CD4-positive, alpha-beta T cell treated with Interleukin-17A for 4 hours (primary cell): ENCODE data around the gene BBS4.
A peak's percentile ranks its signal among the peaks of the same experiment; 100 is the strongest.

Source experiments
- DNase-seq: peaks from one replicate; pipeline ENCODE4 v3.0.0-alpha.2; 2020; ENCODE audit warnings: mixed read lengths

The BBS4 gene

DNA sequence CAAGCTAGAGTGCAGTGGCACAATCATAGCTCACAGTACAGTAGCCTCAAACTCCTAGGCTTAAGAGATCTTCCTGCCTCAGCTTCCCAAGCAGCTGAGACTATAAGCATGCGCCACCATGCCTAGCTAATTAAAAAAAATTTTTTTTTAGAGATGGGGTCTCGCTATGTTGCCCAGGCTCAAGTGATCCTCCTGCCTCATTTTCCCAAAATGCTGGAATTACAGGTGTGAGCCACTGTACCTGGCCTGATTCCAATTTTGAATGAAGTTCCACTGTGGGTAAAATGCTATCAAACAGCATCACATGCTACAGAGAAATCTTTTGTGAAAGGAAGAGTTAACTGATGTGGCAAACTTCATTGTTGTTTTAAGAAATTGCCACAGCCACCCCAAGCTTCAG lies 80.0 kb downstream of the BBS4 start:
- no peak for DNase-seq

DNA sequence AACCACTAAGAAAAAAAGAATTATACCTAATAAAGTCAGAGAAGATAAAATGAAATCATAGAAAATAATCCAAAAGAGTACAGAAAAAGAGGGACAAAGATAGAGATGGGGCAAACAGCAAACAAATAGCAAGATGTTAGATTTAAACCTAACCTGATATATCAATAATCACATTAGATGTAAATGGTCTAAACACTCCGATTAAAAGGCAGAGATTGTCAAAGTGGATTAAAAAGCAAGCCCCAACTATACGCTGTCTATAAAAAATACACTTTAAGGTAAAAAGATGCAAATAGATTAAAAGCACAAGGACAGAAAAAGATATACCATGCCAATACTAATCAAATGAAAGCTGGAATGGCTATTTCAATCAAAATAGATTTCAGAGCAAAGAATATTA lies 80.8 kb downstream of the BBS4 start:
- DNase-seq, result no peak

DNA sequence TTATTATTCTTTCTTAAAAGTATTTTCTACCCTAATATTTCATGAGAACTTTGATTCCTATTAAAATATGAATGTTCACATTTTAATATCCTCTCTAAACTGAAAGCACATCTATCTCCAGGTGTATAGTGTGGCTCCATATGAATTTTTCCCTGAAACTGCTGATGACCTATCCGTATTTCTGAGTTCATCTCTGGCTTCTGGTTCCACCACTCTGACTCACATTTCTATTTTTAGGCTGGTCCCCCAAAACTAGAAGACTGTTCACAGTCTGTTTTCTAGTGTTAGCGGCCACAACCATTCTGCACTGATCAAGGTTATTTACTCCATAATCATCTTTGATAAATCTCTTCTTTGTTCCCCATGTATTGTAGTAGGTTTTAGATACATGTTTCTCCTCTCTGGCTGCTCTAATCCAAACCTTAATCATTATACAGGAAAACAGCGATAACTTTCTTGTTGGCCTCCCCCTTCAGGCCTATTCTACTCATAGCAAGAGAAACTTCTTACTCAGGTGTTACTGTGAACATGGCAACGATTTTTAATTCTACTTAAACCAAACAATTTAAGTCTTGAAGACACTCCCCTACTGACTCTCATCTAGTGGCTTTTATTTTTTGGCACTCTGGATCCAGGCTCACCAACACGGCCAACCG lies 84.8 kb downstream of the BBS4 start:
- no peak for DNase-seq

DNA sequence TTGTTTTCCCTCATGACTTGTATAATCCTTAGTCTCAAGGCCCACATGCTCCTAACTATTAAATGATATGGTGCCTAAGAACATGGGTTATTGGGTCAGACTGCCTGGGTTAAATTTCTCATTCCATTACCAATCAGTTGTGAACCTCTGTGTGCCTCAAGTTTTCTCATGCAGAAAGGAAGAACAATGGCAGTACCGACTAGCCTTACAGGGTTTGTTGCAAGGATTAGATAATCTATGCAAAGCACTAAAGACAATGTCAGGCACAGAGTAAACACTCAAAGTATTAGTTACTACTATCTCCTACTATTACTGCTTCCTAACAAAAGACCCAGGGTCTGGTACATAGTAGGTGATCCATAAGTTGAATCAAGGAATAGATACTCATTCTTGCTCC lies 85.3 kb downstream of the BBS4 start:
- DNase-seq, result no peak

DNA sequence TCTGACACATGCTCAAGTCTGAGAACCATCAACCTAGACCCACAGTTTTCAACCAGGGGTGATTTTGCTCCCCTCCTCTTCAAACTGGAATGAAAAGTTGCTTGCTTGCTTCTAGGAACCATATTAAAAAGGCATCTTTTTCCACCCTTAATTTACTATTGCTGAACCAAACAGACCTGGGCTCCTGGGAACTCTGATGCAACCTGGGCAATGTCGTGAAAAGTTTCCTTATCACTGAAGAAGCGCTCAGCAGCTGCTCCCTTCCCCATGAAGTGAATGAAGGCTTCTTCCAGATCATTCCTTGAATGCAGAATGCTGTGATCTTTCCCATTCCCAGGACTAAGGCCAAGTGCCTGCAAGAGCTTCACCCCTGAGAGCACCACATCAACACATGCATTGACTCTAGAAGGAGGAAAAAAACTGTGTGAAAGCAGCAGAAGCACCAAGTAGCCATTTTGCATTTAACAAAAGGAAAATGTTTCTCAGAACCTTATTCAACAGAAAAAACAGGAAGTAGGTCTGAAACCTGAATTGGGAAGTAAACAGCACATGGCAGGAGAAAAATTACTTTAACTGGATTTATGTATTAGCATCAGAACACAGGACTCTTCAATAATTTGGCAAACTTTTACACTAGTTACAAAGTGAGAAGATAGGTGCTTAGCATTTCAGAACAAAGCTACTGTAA lies 88.8 kb downstream of the BBS4 start:
- no peak for DNase-seq

DNA sequence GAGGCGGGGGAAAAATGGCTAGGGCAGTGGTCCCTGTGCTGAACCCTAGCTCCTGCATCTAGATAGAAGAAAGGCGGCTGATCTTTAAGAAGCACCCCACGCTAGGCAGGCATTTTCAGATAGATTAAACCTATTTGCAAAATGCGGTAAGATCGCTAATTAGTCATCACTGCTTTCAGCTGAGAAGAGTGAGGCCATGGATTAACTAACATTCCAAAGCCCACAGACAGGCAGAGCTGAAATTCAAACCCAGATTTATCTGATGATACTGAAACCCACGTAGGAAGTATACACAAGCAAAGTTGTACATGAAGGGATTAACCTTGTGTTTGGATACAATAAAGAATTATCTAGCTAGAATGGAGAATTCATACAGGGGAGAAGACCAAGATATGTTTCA lies 92.8 kb downstream of the BBS4 start:
- no peak for DNase-seq

DNA sequence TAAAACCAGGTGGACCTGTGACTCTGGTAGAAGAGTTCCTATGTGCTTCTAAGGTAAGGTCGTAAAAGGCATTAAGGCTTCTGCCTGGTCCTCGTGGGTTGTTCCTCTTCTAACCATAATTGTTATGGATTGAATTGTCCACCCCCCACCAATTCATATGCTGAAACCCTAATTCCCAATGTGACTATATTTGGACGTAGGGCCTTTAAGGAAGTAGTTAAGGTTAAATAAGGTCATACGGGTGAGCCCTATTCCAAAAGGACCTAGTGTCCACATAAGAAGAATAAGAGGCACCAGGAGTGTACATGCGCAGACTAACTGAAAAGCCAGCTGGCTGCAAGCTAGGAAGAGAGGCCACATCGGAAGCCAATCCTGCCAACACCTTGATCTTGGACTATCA lies 95.6 kb downstream of the BBS4 start:
- DNase-seq, result no peak

DNA sequence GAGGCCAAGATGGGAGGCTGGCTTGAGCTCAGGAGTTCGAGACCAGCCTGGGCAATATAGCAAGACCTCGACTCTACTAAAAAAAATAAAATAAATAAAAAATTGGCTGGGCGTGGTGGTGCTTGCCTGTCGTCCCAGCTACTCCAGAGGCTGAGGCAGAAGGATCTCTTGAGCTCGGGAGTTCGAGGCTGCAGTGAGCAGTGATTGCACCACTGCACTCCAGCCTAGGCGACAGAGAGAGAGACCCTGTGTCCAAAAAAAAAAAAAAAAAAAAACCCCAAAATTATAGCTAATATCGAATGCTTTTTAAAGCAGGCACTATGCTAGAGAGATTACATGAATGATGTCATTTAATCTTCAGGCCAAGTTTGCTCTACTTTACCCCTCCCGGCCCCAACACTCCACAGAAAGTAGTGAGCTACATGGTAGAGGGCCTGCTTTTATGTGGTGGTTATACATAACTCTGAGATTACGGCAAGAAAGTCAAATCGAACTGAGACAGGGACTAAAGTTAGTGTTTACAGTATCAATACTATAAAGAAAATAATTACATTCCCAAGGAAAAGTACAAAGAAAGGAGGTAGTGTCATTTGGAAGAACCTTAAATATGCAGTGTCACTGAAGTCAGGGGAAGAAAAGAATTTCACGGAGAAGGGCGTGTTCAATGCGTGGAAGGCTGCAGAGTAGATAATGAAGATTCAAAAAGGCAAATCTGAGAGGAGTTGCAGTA lies 96.4 kb downstream of the BBS4 start:
- no peak for DNase-seq

DNA sequence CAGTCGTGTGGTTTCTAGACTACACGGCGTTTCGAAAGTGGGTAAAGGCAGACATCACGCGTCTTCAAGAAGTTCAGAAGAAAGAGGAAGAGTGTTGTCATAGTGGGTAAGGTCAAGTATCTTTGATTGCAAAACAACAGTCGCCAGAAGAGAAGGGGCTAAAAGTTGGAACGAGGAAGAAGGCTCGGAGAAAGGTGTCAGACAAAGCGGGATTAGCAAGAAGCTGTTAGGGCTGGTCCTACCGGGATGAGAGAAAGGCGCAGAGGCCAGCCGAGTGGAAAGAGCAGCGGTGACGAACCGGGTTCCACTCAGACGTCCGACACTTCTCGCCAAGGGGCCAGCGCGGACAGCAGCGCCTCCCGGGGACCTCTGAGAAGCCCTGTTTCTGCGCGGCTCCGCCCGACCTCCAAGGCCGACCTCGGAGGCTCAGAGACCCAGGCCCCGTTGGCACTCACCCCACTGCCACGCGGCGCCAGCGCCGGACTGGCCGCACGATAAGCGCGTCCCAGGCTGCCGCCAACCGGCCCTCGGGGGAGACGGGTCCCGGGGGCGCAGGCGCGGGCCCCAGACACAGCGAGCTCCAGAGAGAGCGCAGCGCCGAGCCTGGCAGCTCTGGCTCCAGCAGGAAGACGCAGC lies 97.1 kb downstream of the BBS4 start:
- peak; percentile 38 for DNase-seq

DNA sequence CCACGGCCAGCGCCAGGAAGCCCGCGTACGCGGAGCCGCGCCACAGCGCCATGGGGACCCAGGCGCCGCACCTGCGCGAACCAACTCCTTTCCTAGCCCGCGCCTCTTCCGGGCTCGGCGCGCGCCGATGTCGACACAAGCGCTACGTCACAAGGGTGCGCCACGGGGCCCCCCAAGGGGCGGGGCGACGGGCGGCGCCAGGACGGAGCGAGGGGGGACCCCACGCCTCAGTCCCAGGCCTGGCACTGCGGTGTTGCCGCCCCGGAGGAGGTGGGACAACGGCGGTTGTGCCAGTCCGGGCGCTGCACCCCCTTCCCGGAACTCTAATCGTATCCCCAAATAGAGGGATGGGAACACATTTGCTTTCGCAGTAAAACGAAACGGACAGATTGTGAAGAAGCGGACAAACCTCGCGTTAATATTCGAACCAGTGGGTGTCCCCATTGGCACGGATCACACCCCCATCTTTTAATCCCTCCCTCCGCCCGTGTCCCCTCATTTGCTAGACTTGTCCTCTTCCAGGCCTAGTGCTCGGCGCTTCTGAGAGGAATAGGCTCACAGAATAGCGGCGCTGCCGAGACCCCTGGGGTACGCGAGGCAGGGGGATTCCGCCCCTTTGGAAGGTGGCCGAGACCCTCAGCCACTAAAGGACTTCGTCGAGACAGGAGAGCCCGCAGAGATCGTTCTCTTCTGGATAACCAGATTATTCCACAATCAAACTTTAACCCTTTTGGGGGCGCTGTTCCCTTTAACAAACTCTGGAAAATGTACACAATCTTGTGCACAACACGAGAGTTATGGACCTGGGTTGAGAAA lies 97.8 kb downstream of the BBS4 start, which contains the start of gene ADPGK:
ADPGK (minus strand) TSS at position 119 of the 816 bp plus-strand sequence; CDS start at position 52, 67 bp downstream.
- peak; percentile 94 for DNase-seq

DNA sequence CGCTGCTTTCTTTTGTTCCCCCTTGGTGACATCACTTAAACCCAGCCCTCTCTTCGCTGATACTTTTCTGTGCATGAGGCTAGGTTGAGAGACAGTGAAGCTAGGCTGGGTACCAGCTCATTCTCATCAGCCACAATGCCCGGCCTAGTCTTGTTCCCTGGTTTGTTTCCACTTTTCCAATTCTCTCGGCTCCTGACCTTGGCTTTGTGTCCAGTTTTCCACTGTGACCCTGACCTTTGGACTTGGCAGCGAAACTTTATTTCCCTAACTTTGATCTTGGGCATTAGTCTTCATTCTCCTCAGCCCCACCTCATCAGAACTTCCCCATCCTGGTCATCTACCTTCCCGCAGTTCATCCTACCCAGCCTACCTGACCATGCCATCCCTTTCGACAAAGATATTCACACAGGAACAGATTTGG lies 98.5 kb downstream of the BBS4 start:
- DNase-seq, result no peak

DNA sequence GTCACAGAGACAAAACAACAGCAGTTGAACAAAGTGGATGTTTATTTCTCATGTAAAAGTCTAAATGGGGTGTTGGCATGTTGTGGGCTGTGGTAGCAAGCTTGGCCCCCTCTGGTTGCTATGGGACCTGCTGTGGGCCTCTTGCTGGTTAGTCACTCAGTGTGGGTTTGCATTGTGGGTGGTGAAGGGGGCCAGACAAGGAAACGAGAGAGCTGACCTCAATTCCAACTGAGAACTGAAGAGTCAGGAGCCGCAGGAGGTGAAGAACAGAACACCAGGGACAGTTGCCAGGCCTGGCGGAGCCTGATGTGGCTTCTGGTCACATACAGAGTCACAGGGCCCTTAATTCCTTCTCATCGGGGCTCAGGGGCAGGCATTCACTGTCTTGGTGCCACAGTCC lies 99.4 kb downstream of the BBS4 start:
- peak; percentile 43 for DNase-seq

DNA sequence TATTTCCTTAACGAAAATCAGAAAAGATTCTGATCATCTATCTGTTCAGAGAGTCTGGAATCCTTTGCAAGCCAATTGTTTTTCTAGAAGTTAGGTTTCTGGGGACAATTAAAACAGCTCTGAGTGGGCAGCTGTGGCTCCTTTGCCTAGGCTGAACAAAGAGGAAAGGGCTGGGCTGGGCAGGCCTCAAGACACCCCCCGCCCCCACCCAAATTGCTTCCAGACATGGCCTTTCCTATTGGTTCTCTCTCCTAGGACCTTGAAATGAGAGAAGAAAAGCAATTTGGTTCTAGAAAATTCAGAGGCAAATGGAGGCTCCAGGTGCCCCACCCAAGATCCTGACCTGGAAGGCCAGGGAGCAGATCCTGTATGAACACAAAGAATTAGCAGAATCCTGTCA lies 99.8 kb downstream of the BBS4 start:
- no peak for DNase-seq

DNA sequence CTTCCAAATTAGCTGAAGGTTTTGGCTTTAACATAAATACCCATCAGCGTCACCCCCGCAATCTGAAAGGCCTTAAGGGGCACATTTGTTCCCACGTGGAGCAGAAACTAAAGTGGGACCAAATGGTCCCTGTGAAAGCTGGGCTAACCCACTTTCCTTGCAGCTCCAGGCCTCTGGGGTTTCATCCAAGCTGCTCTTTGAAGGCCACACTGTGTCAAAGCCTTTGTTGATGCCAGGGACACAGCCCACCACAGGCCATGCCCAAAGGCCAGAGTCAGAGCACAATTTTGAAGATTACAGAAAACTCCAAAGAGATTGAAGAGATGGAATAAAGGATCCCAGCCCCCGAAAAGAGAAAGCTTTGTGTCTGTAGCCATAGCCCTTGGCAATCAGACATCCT lies 100.2 kb downstream of the BBS4 start:
- no peak for DNase-seq

DNA sequence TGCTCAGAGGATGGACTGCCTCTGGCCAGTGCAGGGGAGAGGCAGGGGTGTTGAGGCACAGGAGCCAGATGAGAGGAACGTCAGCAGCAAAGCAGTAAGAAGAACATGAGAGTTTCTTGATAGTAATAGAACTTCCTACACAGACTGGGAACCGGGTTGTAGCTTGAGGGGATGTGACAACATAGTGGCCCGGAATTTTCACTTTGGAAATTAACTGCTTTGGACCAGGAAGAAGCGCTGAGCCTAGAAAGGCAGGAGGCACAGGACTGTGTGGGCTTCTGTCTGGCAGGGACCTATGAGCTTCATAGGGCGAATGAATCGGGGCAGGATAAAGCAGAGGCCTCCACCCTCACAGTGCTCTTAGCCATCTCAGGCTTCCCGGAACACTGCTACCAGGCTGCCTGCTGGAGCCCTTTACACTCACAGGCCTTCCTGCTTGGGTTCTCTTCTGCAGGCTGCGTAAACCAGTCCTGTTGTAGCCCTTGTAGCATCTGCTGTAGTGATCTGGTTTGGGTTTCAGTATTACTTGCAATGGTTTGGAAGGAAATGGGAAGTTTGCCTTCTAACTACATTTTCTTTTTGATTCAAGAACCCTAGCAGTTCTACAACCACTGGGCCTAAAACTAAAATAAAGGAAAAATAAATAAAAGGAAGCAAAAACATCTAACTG lies 100.8 kb downstream of the BBS4 start:
- no peak for DNase-seq

DNA sequence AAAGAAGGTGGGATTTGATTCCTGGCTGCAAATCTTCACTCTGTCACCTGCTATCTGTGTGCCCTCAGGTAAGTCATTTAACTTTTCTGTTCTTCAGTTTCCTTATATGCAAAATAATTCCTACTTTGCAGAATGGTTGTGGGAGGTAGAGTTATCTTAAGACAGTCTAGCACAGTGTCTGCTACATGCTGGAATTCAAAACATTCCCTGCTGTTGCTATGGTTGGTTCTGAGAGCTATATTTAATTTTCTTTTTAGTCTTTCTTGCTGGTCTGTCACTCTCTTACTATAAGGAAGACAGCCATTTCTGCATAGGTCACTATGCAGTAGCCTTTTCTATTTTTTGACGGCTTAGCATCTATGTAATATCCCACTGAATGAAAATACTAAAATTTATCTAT lies 101.5 kb downstream of the BBS4 start:
- DNase-seq, result no peak
